Body of pancreas (tissue), 4 donors: ENCODE data around the gene EYS. TPM values are rescaled to one million over a fixed set of nuclear protein-coding genes. Genes with fewer than 3 reads are reported as not detected.

Experiments
- ATAC-seq: fragments of 150-250 bp; one replicate; pipeline ENCODE4 v1.9.1; 2016
- DNase-seq, 4 donors: peaks; one replicate each; pipeline ENCODE4 v3.0.0-alpha.2; 2019
- H3K27ac ChIP-seq, 4 donors: fragments of 200-600 bp; sonication (generic); 1 replicate in 3 of 4; 2 replicates in 1 of 4; pipeline versions ENCODE4 v1.5.1 to v1.6.1; 2016 to 2019; ENCODE audit warnings: mild to moderate bottlenecking in 1 of 4, mixed read lengths in 1 of 4, moderate library complexity in 1 of 4
- H3K27me3 ChIP-seq, 2 donors: fragments of 200-600 bp; sonication (generic); one replicate each; pipeline ENCODE4 v1.6.0; 2016; ENCODE audit warnings: mild to moderate bottlenecking in 1 of 2
- H3K36me3 ChIP-seq, 2 donors: fragments of 200-600 bp; sonication (generic); replicated peaks in 1 of 2; 2 replicates each; pipeline ENCODE4 v1.5.1; 2016; ENCODE audit warnings: low read depth in 2 of 2; ENCODE audit not compliant: insufficient read depth in 1 of 2
- H3K4me1 ChIP-seq: fragments of 200-600 bp; sonication (generic); one replicate; pipeline ENCODE4 v1.6.0; 2016
- H3K4me3 ChIP-seq, 2 donors: fragments of 200-600 bp; sonication (generic); 1 replicate in 1 of 2; 2 replicates in 1 of 2; pipeline ENCODE4 v1.5.1; 2016 to 2019
- H3K9me3 ChIP-seq, 3 donors: fragments of 200-600 bp; sonication (generic); 1 replicate in 2 of 3; 2 replicates in 1 of 3; pipeline ENCODE4 v1.5.1; 2016
- POLR2A ChIP-seq, 3 donors: fragments of 450-650 bp; IDR thresholded peaks; one replicate each; pipeline ENCODE4 v1.6.1; 2016; ENCODE audit warnings: antibody characterized with exemption in 3 of 3, mild to moderate bottlenecking in 2 of 3
- WGBS, 2 donors: methylation state at CpG; one replicate each; pipeline ENCODE4 v1.1.5; 2017; 5-methylcytosine and 5-hydroxymethylcytosine counted together
- intact Hi-C: fragments of 100-400 bp; cut with DNase I; formaldehyde crosslinking; loops from one replicate; pipeline ENCODE4 v1.15.1; 2023
- total RNA-seq, 2 donors: library from RNA; depleted of rRNA; stranded (reverse); fragments of >200 nt; gene quantifications; one replicate each; pipeline ENCODE4 v1.1.0, GENCODE V29; 2016
- TF ChIP-seq, protein P1 (sequence below), 7 experiments: fragments of 450-650 bp in 4 of 7; fragments of 200-600 bp in 3 of 7; sonication (generic) in 3 of 7; IDR thresholded peaks; one replicate each; pipeline ENCODE4 v1.5.1; 2016 to 2019; ENCODE audit warnings: antibody characterized with exemption in 7 of 7

The EYS gene
- total RNA-seq, 2 donors from 2014 or later = 0.26 TPM; not detected in 1

DNA sequence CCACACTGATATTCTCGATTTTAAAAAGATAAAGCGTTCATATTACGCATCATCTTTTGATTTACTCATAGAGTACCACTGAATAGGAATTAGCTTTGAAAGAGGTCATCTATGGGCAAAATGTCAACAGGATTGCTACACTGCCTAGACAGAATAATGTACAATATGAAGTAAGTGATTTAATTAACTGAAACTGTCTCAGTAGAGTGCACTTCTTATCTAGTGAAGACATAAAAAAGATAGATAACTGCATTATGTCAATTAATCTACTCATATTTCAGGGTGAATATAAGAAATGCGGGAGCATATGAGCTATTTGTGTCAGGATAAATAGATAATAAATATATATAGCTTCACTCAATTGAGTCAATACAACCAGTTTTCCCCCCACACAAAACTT is 723.9 kb downstream of the EYS start:
- ATAC-seq = no peak
- intact Hi-C loops = no loop called here
- Histone ChIP-seq H3K27ac (no peak overlapping the region), H3K4me1 (peaks cover 16% of the 10 kb centered on the region), H3K4me3 (no peak overlapping the region), H3K36me3 (no peaks in the 10 kb centered on the region), H3K9me3 (no peaks in the 10 kb centered on the region), H3K27me3 (no peaks in the 10 kb centered on the region)
- WGBS, 2 donors = 90 to 91% methylated on average over 4 of the region's 4 CpGs
- DNase-seq = no peak
- TF ChIP-seq, protein P1, sequence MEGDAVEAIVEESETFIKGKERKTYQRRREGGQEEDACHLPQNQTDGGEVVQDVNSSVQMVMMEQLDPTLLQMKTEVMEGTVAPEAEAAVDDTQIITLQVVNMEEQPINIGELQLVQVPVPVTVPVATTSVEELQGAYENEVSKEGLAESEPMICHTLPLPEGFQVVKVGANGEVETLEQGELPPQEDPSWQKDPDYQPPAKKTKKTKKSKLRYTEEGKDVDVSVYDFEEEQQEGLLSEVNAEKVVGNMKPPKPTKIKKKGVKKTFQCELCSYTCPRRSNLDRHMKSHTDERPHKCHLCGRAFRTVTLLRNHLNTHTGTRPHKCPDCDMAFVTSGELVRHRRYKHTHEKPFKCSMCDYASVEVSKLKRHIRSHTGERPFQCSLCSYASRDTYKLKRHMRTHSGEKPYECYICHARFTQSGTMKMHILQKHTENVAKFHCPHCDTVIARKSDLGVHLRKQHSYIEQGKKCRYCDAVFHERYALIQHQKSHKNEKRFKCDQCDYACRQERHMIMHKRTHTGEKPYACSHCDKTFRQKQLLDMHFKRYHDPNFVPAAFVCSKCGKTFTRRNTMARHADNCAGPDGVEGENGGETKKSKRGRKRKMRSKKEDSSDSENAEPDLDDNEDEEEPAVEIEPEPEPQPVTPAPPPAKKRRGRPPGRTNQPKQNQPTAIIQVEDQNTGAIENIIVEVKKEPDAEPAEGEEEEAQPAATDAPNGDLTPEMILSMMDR (IDR thresholded peaks at IDR 0.05) = no peak
- no peak for TF ChIP-seq POLR2A (IDR thresholded peaks at IDR 0.05)

DNA sequence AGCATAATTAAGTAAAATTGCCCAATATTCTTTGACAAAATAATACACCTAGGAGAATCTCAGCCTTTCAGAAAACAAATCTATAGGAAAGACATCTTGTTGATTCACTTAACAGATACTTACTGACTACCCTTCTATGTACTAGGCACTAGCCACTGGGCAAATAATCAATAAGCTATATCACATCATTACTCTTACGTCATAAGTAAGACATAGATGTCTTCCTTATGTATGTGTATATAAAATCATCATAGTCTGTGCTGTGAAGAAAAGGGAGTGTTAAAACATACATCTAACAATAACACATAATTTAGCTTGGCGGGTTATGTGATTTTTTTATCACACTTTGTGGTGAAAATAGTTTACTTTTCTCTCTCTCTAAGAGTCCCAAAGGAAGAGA is 733.9 kb downstream of the EYS start:
- WGBS, 2 donors = 83 to 84% methylated on average over 2 of the region's 2 CpGs
- DNase-seq (no peak), ATAC-seq (no peak)
- H3K27ac ChIP-seq = no peak overlapping the region
- H3K9me3 ChIP-seq = no peaks in the 10 kb centered on the region
- H3K27me3 ChIP-seq = no peaks in the 10 kb centered on the region
- intact Hi-C loops = no loop called here
- no peaks in the 10 kb centered on the region for H3K36me3 ChIP-seq
- H3K4me1 ChIP-seq = no peaks in the 10 kb centered on the region
- H3K4me3 ChIP-seq = no peak overlapping the region
- TF ChIP-seq, protein P1 (IDR thresholded peaks at IDR 0.05) = no peak
- TF ChIP-seq POLR2A (IDR thresholded peaks at IDR 0.05) = no peak

DNA sequence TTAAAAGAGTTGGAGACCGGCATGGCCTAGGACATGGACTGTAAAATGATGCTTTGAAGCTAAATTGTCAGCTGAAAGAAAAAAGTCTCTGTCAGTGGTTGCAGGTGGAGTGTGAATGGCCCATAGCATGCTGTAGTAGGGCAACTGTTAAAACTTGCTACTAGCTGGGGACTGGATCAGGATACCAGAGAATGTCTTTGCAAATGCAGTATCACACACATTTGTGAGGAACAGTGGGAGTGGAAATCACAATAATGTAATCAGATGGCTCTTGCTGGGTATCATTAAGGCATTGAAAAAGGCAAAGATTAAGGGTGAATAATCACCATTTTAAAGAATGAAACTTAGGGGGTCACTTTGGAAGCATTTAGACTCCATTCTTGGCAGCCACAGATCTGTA is 737.9 kb downstream of the EYS start:
- 68 to 84% methylated on average over 1 of the region's 1 CpG for WGBS, 2 donors
- no peak overlapping the region for H3K27ac ChIP-seq
- H3K9me3 ChIP-seq = no peaks in the 10 kb centered on the region
- ATAC-seq (no peak), DNase-seq (no peak)
- no peaks in the 10 kb centered on the region for H3K36me3 ChIP-seq
- H3K27me3 ChIP-seq = no peaks in the 10 kb centered on the region
- H3K4me1 ChIP-seq = no peaks in the 10 kb centered on the region
- H3K4me3 ChIP-seq = no peak overlapping the region
- TF ChIP-seq, protein P1 (IDR thresholded peaks at IDR 0.05) = no peak
- no peak for TF ChIP-seq POLR2A (IDR thresholded peaks at IDR 0.05)
- intact Hi-C loops = no loop called here

DNA sequence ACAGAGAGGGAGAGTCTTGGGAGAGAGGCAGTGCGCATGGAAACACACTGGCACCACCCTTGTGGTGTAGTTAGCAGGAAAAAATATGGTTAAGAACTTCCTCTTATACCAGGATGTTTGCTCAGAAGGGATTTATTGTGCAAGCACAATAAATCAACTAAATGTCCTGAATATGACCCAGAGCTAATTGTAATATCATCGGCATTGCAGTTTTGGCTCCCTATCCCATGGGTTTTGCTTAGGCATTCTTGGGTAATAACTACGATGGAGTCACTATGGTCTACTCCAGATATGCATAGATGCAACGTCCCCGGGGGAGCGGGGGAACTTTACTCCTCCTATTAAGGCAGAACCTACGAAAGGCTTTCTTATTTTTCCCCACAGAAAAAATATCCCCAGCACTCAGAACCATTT is 751.6 kb downstream of the EYS start:
- no peaks in the 10 kb centered on the region for H3K9me3 ChIP-seq
- no peak for TF ChIP-seq POLR2A (IDR thresholded peaks at IDR 0.05)
- TF ChIP-seq, protein P1 (IDR thresholded peaks at IDR 0.05) = no peak
- H3K4me3 ChIP-seq = no peak overlapping the region
- intact Hi-C loops = no loop called here
- WGBS, 2 donors = 72 to 81% methylated on average over 7 of the region's 7 CpGs
- no peak overlapping the region for H3K27ac ChIP-seq
- H3K36me3 ChIP-seq = no peaks in the 10 kb centered on the region
- no peak for ATAC-seq
- DNase-seq = no peak
- no peaks in the 10 kb centered on the region for H3K4me1 ChIP-seq
- no peaks in the 10 kb centered on the region for H3K27me3 ChIP-seq

DNA sequence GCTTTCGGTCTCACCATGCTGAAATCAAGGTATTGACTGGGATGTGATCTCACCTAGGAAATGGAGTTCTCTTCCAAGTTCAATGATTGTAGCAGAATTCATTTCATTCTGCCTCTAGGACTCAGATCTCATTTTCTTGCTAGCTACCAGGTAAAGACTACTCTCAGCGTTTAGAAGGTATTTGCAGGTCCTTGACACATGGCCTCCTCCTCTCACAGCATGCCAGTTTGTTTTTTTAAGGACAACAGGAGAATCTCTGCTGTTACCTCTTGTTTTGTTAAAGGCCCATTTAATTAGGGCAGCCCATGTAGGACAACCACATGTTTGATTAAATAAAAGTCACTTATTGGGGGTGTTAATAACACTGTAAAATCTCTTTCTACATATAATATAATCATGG is 757.8 kb downstream of the EYS start:
- no peaks in the 10 kb centered on the region for H3K27me3 ChIP-seq
- intact Hi-C loops = no loop called here
- DNase-seq (no peak), ATAC-seq (no peak)
- H3K9me3 ChIP-seq = no peaks in the 10 kb centered on the region
- H3K36me3 ChIP-seq = no peaks in the 10 kb centered on the region
- H3K4me3 ChIP-seq = no peak overlapping the region
- WGBS, 2 donors = 65 to 71% methylated on average over 2 of the region's 2 CpGs
- no peak for TF ChIP-seq POLR2A (IDR thresholded peaks at IDR 0.05)
- TF ChIP-seq, protein P1 (IDR thresholded peaks at IDR 0.05) = no peak
- no peak overlapping the region for H3K27ac ChIP-seq
- H3K4me1 ChIP-seq = no peaks in the 10 kb centered on the region
